HG02588 (cell line): ENCODE measurements around the gene WDR4.
"Not testable (repeated sequence)": the region's sequence is repeated elsewhere in the genome, so short reads cannot be mapped to it uniquely, and the experiment has no call there.

Experiments
- ATAC-seq: cut with Tn5 transposase; IDR thresholded peaks from one replicate; pipeline ENCODE4 v1.9.1; 2021; ENCODE audit warnings: mild to moderate bottlenecking, moderate library complexity; ENCODE audit not compliant: unreplicated experiment

WDR4 gene

GRCh38 chr21:42841156-42841915 is 38.0 kb downstream of the WDR4 start:
- no peak for ATAC-seq

GRCh38 chr21:42840411-42841155 is 38.8 kb downstream of the WDR4 start:
- no peak for ATAC-seq

GRCh38 chr21:42839271-42840231 is 39.8 kb downstream of the WDR4 start:
- no peak for ATAC-seq

- not testable (repeated sequence) for ATAC-seq
Observed at GRCh38 chr21:42838212-42838690, 41.1 kb downstream of the WDR4 start.

GRCh38 chr21:42837421-42838211 is 41.7 kb downstream of the WDR4 start:
- ATAC-seq = no peak

- ATAC-seq = no peak
Observed at GRCh38 chr21:42836767-42837301, 42.5 kb downstream of the WDR4 start.

GRCh38 chr21:42836402-42836666 is 43.0 kb downstream of the WDR4 start:
- no peak for ATAC-seq

GRCh38 chr21:42835611-42836401 is 43.5 kb downstream of the WDR4 start:
- ATAC-seq = no peak

- no peak for ATAC-seq
Observed at GRCh38 chr21:42835211-42835610, 44.1 kb downstream of the WDR4 start.

GRCh38 chr21:42834726-42835191 is 44.6 kb downstream of the WDR4 start:
- ATAC-seq = no peak

GRCh38 chr21:42833859-42834725 is 45.2 kb downstream of the WDR4 start:
- no peak for ATAC-seq

- ATAC-seq = no peak
Observed at GRCh38 chr21:42833439-42833815, 45.9 kb downstream of the WDR4 start.

- not testable (repeated sequence) for ATAC-seq
Observed at GRCh38 chr21:42832321-42832630, 47.1 kb downstream of the WDR4 start.

- ATAC-seq = no peak
Observed at GRCh38 chr21:42830456-42831455, 48.6 kb downstream of the WDR4 start.

- no peak for ATAC-seq
Observed at GRCh38 chr21:42829954-42830353, 49.4 kb downstream of the WDR4 start.

GRCh38 chr21:42829417-42829816 is 49.9 kb downstream of the WDR4 start:
- no peak for ATAC-seq

GRCh38 chr21:42827588-42827987 is 51.8 kb downstream of the WDR4 start:
- no peak for ATAC-seq
